ENCODE data around the gene CCT2.

- TF ChIP-seq CTCF (conservative IDR thresholded peaks at IDR 0.05 in 1 of 2, IDR thresholded peaks at IDR 0.05 in 1 of 2; ENCODE audit: extremely low read depth in 1 of 2, insufficient read depth in 1 of 2, low read depth in 1 of 2, low read length in 2 of 2) (no peak), EZH2 (IDR thresholded peaks at IDR 0.05; ENCODE audit: borderline replicate concordance, low read length) (no peak)
Observed at GRCh38 chr12:69548687-69549086, 36.6 kb upstream of the CCT2 start.

Data from mammary epithelial cell (primary cell).